ENCODE results near the gene HNRNPUL1.

Gene HNRNPUL1

DNA sequence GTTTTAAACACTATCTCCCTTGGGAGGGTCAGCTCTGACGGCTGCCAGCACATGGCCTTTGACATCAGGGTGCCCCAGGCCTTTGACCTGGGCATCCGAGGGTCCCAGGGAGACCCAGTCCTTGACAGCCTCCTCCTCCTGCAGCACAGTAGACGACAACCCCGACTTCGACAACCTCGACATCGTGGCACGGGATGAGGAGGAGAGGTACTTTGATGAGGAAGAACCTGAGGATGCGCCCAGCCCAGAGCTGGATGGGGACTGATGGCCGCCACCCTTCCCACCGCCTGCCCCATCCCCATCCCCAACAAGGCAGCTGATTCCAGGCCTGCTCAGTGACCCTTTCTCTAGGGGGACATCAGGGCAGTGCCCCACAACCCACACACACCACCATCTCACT, 58.3 kb downstream of the HNRNPUL1 start:
- TF ChIP-seq JUND (IDR thresholded peaks at IDR 0.05; ENCODE audit: low read depth) = no peak
- in situ Hi-C loops (cut with HindIII; ENCODE audit: low pct_unique_long_range_greater_than_20kb, low sequenced_read_pairs) = no loop called here
- no peak for DNase-seq (ENCODE audit: low read depth in 1 of 2, low spot score in 1 of 2)

DNA sequence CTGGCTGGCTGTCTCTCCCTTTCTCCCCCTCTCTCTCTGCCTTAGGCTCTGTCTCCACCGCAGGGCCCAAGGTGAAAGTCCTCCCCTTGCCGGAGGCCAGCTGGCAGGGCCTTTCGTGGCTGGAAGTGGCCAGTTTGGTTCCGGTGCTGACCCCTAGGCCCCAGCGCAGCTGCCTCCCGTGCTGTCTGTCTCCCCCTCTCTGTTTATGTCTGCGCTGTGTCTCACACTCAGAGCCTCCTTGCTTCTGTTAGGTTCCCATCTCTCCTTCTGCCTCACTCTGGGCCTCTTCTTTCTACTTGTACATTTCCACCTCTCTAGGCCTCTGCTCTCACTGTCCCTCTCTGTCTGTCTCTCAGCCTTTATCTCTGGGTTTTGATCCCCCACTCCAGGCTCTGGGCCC, 58.9 kb downstream of the HNRNPUL1 start:
- in situ Hi-C loops (cut with HindIII; ENCODE audit: low pct_unique_long_range_greater_than_20kb, low sequenced_read_pairs) = no loop called here
- DNase-seq (ENCODE audit: low read depth in 1 of 2, low spot score in 1 of 2) = no peak

DNA sequence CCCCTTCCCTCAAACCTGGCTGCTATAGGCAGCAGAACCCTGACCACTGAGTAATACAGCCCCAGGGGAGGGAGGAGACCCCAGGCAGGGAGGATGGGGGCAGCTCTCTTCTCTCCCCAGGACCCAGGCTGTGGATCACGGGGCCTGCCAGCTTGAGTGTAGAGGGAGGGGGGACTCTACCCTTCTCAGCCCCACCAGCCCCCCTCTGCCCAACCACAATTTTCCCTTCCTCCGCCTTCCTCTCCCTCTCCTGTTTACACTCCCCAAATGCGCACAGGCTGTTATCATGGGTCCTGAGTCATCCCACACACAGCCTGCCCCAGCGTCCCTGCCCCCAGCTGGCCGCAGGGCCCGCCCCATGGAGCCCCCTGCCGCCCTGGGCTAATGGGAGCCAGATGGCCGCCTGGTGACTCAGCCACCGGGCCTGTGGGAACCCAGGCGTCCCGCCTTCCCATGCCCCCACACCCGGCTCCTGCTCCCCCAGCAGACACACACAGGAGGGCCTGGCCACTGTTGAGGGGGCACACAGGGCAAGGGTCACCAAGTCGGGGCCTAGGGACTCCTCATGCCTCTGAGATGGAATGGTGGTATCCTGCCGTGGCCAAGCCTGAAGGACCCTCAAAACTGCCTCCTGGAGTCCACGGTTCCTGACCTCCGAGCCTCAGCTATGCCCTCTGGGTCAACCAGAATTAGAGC, 59.4 kb downstream of the HNRNPUL1 start:
- in situ Hi-C loops (cut with HindIII; ENCODE audit: low pct_unique_long_range_greater_than_20kb, low sequenced_read_pairs) = no loop called here

More for the DNA sequence above, 58.9 kb downstream of the HNRNPUL1 start:
- no peak for TF ChIP-seq JUND (IDR thresholded peaks at IDR 0.05; ENCODE audit: low read depth)

DNA sequence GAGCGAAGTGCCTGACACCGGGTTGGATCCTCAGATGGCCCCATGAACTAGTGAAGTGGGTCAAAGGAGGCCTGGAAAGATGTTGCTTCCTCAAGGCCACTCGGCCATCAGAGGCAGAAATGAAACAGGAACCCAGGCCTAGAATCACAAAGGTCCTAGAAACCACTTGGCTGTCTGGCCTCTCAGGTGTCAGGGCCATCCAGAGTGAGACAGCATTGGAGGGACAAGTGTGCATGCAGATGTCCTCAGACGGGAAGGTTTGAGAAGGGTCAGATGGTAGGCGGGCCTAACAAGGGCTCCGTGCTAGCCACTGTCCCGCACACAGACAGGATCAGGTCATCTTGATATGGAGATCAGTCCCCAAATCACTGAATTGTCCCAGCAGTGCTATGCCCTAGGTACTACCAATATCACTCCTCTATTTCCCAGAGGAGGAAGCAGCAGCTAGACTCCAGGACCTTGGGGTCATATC, 60.1 kb downstream of the HNRNPUL1 start:
- DNase-seq (ENCODE audit: low read depth in 1 of 2, low spot score in 1 of 2) = no peak
- in situ Hi-C loops (cut with HindIII; ENCODE audit: low pct_unique_long_range_greater_than_20kb, low sequenced_read_pairs) = no loop called here
- TF ChIP-seq JUND (IDR thresholded peaks at IDR 0.05; ENCODE audit: low read depth) = no peak

More for the DNA sequence above, 59.4 kb downstream of the HNRNPUL1 start:
- TF ChIP-seq JUND (IDR thresholded peaks at IDR 0.05; ENCODE audit: low read depth) = no peak
- DNase-seq (ENCODE audit: low read depth in 1 of 2, low spot score in 1 of 2) = no peak

DNA sequence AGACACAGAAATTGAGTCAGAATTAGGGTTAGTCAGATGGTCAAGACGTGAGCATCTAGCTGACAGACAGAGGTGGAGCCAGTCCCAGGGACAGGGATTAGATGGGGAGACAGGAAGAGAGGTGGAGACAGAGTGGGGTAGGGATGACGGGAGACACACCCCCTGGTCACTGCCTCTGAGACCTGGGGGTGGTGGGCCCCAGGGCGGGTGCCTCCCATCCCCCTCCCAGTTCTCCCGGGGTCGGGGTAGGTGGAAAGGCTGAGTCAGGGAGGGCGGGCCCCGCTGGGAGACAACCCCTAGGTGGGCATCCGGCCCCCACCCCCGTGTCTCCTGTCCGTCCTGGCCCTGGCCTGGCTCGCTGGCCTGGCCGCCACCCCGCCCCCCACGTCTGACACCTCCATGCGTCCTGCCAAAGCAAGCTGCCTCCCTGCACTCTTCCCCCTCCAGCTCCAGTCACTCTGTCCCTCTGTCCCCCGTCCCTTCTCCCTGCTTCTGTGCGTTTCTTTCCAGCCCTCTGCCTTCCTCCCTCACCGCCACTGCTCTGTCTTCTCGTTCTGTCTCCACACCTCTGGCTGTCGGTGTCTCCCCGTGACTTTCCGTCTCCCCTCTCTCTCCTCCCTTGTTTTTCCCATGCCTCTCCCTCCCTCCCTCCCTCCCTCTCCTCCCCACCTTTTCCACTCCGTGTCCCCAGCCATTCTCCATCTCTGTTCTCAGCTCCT, 60.9 kb downstream of the HNRNPUL1 start:
- peak in 1 of 2 experiments; percentile 43 for DNase-seq (ENCODE audit: low read depth in 1 of 2, low spot score in 1 of 2)
- in situ Hi-C loops (cut with HindIII; ENCODE audit: low pct_unique_long_range_greater_than_20kb, low sequenced_read_pairs) = no loop called here
- TF ChIP-seq JUND (IDR thresholded peaks at IDR 0.05; ENCODE audit: low read depth) = no peak

DNA sequence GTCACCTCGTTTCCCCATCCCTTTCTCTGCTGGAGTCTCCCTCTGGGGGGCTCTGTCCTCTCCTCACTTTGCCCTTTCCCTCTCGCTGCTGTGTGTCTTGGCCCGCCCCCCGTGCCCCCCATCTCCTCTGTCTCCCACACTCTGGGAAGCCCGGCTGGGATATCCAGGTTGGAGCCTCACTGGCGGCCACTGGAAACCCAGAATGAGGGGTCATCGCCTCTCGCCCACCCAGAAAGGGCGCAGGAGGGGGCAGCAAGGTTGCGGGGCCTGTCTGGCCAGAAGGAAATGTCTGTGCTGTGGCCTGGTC, 61.4 kb downstream of the HNRNPUL1 start:
- TF ChIP-seq JUND (IDR thresholded peaks at IDR 0.05; ENCODE audit: low read depth) = no peak
- in situ Hi-C loops (cut with HindIII; ENCODE audit: low pct_unique_long_range_greater_than_20kb, low sequenced_read_pairs) = no loop called here
- DNase-seq (ENCODE audit: low read depth in 1 of 2, low spot score in 1 of 2) = no peak

DNA sequence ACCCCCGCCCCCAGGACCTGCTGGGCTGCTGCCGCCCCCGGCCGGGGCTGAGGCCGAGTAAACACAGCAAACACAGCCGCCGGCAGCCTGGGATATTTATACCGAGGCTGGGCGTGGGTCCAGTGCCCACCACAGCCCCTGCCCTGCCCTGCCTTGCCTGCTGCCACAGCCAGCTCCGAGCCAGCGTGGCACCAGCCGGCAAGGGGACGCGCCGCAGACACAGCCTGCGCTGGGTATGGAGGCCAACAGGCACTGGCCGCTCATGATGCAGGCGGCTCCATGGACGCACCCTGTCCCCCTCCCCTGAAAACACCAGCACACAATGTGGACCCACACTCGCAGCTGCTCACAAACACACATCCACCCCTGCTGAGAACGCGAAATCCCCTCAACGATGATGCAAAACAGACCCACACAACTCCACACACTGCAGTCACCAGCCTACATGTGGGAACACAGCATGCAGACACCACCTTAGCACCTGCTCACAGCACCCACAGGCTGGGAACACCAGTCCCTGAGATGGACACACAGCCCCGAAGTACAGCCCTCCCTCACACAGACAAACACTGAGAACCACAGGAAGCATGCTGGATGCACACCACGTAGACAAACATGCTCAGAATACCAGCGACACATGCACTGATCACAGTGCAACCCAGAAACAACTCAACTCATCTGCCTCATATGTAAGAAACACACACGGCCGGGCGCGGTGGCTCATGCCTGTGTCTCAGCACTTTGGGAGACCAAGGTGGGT, 62.0 kb downstream of the HNRNPUL1 start:
- in situ Hi-C loops (cut with HindIII; ENCODE audit: low pct_unique_long_range_greater_than_20kb, low sequenced_read_pairs) = no loop called here
- DNase-seq (ENCODE audit: low read depth in 1 of 2, low spot score in 1 of 2) = peak in 1 of 2 experiments; percentile 39
- no peak for TF ChIP-seq JUND (IDR thresholded peaks at IDR 0.05; ENCODE audit: low read depth)

DNA sequence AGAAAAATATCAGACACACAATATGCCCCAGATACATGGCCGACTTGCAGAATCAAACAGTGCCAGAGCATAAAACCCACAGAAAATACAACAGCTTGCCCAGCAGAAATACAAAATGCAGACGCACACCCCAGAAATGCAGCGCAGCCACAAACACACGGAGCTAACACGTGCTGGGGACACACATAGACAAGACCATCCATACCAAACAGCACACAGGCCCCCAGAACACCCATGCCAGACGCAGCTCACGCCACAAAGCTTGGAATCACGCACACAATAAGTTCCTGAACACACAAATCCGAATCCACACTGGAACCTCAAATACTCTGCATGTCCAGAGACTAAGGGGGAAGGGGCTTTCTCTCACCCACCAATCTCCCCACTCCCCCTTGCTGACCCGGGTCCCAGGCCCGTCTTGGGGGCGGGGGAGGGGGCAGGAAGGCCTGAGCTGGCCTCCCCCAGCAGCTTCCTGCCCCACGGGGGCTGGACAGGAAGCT, 63.0 kb downstream of the HNRNPUL1 start:
- in situ Hi-C loops (cut with HindIII; ENCODE audit: low pct_unique_long_range_greater_than_20kb, low sequenced_read_pairs) = no loop called here
- DNase-seq (ENCODE audit: low read depth in 1 of 2, low spot score in 1 of 2) = no peak
- TF ChIP-seq JUND (IDR thresholded peaks at IDR 0.05; ENCODE audit: low read depth) = no peak

DNA sequence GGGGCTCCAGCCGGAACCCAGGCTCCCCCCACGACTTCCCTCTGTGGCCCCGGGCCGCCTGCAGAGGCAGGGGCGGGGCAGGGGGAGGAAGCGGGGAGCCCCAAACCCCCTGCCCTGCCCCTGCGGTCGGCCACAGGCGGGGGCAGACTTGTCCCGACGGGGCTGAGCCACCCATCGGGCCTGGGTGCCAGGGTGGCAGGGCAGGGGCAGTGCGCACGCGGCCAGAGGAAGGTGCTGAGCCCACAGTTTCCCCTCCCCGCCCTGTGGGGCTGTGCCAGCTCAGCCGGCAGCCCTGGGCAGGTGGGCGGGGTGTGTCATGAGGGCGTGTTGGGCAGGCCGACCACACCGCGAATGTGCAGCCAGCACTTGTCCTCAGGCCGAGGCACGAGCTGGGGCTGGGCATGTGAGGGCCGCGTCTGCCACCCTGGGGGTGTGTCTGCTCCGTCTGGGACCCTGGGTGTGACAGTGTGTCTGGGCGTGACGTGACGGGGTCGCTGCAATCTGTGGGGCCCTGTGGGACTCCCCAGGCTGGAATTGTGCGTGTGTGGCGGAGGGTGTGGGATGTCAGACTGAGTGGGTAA, 63.5 kb downstream of the HNRNPUL1 start:
- no peak for TF ChIP-seq JUND (IDR thresholded peaks at IDR 0.05; ENCODE audit: low read depth)
- in situ Hi-C loops (cut with HindIII; ENCODE audit: low pct_unique_long_range_greater_than_20kb, low sequenced_read_pairs) = no loop called here
- DNase-seq (ENCODE audit: low read depth in 1 of 2, low spot score in 1 of 2) = no peak

DNA sequence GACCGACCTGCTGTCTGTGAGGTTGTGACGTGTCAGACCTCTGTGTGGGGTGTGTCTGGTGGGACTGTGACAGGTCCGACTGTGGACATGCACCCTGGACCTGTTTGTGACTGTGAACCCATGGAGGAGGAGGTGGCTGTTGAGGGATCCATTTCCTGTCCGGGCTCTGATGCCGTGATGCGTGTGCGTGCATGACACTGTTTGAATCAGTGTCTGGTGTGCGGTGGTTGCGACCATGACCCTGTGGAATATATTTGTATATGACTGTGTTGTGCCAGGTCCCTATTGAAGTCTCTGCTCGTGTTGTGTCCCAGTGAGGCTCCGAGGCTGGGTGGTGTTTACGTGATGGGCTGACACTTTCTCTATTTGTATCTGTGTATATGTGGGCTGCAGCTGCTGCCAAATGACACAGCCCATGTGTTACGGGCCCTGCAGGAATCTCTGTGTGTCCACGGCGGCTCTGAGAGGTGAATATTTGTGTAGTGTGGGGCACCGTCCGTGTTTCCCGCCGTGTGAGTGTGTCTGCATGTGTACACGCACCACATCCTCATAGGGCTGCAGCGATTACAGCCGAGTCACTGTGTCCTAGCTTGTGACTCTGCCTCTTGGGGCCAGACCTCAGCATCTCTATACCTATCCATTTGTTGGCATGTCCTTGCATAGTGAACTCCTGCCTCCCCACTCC, 64.1 kb downstream of the HNRNPUL1 start:
- in situ Hi-C loops (cut with HindIII; ENCODE audit: low pct_unique_long_range_greater_than_20kb, low sequenced_read_pairs) = no loop called here
- no peak for DNase-seq (ENCODE audit: low read depth in 1 of 2, low spot score in 1 of 2)
- no peak for TF ChIP-seq JUND (IDR thresholded peaks at IDR 0.05; ENCODE audit: low read depth)

DNA sequence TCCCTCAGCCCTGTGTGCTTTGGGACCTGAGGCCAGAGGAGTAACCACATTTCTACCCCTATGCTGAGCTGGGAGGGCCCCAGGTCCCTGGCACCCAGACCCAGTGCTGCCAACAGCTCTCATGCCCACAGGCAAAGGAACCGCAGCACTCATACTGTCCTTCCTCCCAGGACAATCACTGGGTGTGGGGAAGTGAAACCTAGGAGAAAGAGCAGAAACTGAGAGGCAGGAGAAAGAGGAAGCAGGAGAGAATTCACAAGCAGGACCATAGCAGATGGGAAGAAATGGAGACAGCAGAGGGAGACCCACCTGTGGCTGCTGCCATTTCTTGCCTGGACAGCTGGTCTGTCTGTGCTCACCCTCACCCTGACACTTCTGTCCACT, 64.7 kb downstream of the HNRNPUL1 start:
- in situ Hi-C loops (cut with HindIII; ENCODE audit: low pct_unique_long_range_greater_than_20kb, low sequenced_read_pairs) = no loop called here
- DNase-seq (ENCODE audit: low read depth in 1 of 2, low spot score in 1 of 2) = no peak
- no peak for TF ChIP-seq JUND (IDR thresholded peaks at IDR 0.05; ENCODE audit: low read depth)

DNA sequence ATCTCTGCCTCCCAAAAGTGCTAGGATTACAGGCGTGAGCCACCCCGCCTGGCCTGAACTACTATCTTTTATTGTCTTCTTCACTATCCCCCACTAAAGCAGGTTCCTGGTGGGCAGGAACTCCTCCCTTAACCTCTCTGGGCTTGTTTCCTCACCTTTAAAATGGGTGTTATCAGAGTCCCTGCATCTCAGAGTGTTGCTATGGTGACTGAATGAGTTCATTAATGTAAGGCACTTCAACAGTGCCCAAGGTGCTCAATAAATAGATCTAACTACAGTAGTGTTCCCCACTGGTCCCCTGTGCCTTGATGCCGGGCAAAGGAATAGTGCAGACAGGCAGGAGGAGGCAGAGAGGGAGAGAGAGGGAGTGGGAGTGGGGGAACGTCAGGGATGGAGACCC, 66.3 kb downstream of the HNRNPUL1 start:
- in situ Hi-C loops (cut with HindIII; ENCODE audit: low pct_unique_long_range_greater_than_20kb, low sequenced_read_pairs) = no loop called here
- DNase-seq (ENCODE audit: low read depth in 1 of 2, low spot score in 1 of 2) = no peak
- TF ChIP-seq JUND (IDR thresholded peaks at IDR 0.05; ENCODE audit: low read depth) = no peak

Measured in T47D (cell line).